LoVo (cell line): Measurements from ENCODE around the gene TVP23C.
"Not testable (repeated sequence)": the region's sequence is repeated elsewhere in the genome, so short reads cannot be mapped to it uniquely, and the experiment has no call there.

Source experiments
- DNase-seq: peaks from one replicate; pipeline ENCODE4 v3.0.0-alpha.2; 2016; ENCODE audit warnings: low spot score

TVP23C gene

DNA sequence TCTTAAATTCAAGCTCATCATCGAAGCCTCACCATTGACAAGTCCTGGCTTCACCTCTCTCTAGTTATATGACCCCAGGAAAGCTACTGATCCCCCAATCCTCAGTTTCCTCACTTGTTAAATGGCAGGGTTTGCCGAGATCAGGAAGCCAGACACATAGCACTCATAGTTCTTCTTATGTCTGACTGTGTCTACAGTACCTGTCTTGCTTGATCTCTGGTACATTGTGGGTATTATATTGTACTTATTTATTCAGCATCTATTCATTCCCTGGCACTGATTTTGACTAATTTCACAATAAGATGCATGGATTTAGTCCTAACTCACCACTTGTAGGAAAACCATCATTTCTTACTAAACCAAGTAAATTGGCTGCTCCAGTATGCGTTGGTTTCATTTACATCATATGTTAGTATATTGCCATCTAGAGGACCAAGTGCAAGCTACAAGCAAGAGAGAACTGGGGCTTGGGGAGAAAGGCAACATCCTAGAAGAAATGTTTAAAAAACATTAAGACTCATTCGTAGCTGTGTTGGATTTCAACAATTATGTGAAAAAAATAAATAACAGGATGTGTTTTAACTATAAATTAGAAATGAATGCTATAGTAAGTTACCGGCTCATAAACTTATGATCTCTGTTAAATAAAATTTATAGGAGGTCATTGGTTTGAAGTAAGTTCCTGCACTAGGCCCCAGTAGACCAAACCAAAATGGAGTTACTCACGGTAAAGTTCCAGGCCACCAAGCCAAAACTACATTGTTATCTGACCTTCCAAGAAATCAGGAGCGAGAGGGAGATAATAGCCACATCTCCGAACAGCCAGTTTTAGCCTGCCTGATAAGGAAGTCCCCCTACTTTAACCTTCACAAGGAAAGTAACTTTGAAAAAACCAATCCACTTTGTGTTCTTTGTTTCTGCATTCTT is 36.7 kb downstream of the TVP23C start:
- peak; percentile 23 for DNase-seq

- not testable (repeated sequence) for DNase-seq
These were observed 38.0 kb downstream of the TVP23C start for GRCh38 chr17:15524990-15525985.

GRCh38 chr17:15516150-15516549 is 47.1 kb downstream of the TVP23C start:
- DNase-seq: no peak

GRCh38 chr17:15514469-15514868 is 48.8 kb downstream of the TVP23C start:
- DNase-seq: no peak

DNA sequence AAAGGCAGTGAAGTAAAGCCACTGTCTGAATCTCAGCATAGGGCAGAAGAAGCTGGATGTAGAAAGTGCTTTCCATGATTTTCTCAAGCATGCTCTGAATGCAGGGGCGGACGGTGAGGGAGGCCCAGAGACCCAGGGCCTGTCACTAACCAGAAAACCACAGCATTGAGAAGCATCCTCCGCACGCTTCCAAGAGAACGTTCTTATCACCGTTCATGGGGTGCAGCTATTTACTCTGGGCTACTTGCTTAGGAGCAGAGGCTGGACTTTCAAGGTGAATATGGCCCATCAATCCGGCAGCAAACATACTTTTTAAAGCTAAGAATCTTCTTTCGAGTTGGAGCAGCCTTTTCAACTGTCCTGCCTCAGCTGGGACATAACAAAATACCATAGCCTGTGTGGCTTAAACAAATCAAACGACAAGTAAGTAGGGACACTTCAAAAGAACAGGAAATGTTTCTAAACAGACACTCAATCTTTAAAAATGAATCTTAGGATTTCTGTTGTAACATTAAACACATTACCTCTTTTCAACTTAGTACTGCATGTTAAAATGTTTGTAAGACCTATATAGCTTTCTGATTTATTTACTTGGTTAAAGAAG is 49.3 kb downstream of the TVP23C start:
- no peak for DNase-seq

DNA sequence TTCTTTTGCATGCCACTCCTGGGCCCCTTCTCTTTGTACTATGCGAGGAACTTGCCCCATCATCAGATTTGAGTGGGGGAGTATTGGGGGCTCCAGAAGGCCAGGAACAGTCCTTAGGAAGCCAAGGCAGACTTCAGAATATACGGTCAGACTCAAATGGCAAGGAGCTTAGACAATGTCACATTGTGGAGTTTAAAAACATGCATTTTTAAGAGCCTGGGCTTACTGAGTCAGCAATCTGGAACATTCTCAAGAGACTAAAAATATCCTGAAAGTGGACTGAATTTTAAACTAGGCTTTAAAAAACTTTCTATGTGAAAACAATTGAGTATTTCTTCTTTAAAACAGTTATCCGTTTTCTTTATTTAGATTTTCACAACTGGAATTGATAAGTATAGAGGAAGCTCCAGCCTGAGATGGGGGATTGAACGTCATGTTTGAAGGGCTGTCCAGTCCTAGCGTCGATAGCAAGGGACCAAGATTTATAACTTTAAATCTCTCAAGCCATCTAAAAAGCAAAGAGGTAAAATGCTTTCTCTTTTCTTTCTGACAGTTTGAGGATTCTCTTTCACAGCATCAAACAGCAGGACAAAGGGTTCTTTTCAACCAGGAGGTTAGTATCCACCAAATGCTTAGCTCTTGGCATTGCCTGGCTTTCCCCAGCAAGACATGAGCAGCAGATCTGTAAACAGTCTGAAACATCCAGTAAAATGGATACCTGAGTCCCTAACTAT is 50.1 kb downstream of the TVP23C start:
- DNase-seq: no peak

- no peak for DNase-seq
These were observed 51.1 kb downstream of the TVP23C start for GRCh38 chr17:15512071-15512709.

DNA sequence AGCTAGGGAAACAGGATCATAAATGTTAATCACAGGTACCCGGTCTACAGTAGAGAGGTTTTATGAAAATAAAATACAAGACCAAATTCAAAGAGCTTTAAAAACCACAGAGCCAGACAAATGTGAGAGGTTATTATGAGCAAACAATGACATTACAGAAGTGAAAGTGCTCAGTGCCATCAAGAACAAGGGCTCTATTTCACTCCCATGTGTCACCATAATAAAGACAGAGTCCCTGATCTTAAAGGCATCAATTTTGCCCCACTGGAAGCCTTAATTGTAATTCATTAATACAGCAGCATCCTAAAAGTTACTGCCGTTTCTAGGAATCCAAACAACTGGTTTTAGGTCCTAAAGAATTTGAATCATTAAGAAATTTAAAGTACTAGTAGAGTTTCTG is 52.1 kb downstream of the TVP23C start:
- no peak for DNase-seq

- DNase-seq: peak; percentile 34
These were observed 52.9 kb downstream of the TVP23C start for GRCh38 chr17:15510361-15510760.

GRCh38 chr17:15509095-15509494 is 54.2 kb downstream of the TVP23C start:
- no peak for DNase-seq

DNA sequence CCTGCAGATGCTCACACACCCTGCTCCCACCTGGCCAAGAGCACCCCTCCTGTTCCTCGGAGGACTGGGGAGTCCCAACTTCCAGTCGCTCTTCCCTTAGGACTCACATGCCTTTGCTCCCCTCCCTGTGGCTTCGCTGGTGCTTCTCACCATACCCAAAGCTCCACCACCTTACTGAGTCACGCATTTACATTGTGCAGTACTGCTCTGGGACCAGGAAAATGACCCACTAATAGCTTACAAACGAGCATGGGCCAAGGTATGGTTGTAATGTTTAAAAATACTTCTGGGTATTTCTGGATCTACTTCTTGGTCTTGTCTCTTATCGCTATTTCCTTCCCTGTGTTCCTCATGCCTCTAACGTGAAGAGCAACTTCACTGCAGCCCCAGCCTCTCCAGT is 54.8 kb downstream of the TVP23C start:
- no peak for DNase-seq

GRCh38 chr17:15507896-15508295 is 55.4 kb downstream of the TVP23C start:
- DNase-seq: no peak

GRCh38 chr17:15507001-15507400 is 56.3 kb downstream of the TVP23C start:
- DNase-seq: no peak

DNA sequence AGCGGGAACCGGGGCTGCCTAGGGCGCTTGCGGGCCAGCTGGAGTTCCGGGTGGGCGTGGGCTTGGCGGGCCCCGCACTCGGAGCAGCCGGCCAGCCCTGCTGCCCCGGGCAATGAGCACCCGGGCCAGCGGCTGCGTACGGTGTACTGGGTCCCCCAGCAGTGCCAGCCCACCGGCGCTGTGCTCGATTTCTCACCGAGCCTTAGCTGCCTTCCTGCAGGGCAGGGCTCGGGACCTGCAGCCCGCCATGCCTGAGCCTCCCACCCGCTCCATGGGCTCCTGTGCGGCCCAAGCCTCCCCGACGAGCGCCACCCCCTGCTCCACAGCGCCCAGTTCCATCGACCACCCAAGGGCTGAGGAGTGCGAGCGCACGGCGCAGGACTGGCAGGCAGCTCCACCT is 57.6 kb downstream of the TVP23C start:
- not testable (repeated sequence) for DNase-seq

GRCh38 chr17:15503731-15504130 is 59.6 kb downstream of the TVP23C start:
- DNase-seq: no peak

DNA sequence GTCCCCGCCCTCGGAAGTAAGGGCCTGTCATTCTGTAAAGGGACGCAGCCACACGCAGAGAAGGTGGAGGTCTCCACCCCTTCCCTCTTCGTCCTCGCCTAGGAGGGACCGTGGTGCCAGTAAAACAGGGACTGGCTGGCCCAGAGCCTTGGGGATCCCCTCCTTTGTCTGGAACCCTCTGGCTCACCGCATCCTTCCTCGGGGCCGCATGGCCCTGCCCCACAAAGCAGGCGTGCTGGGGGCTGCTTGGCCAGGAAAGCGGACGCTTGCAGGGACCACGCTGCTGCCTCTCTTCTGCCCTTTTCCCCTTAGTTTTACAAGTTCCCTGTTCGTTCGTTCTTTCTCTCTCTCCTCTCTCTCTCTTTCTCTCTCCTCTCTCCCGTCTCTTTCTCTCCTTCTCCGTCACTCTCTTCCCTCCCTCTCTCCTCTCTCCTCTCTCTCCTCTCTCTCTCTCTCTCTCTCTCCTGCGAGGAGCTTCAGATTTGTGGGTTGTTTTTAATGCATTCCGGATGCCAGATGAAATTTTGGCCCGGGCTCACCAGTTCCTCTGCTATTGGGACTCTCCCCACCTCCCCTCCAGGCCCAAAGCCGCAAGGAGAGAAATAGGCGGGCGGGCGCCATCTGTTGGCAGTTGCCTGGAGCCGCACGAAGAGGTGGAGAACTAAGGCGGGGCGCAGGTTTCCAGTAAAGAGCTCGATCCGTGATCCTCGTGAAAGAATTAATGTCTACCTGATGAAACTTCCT is 60.7 kb downstream of the TVP23C start:
- DNase-seq: peak; percentile 58

DNA sequence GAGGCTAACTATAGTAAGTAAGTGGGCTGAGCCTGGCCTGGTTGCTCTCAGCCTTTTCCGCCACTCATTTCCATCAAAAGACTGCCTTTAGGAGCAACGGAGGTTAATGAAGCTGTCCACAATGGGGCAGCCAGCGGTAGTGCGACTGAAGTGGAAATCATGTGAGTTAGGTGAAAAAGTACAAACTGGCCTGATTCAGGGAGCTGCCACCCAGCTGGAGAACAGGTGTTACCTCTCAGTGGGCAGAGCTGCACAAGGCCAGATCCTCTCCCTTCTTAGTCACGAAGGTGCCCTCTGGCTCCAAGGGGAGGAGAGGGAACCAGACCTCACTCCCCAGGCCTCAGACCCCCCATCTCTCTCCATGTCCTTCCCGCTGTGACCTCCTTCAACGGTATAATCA is 61.5 kb downstream of the TVP23C start:
- no peak for DNase-seq

DNA sequence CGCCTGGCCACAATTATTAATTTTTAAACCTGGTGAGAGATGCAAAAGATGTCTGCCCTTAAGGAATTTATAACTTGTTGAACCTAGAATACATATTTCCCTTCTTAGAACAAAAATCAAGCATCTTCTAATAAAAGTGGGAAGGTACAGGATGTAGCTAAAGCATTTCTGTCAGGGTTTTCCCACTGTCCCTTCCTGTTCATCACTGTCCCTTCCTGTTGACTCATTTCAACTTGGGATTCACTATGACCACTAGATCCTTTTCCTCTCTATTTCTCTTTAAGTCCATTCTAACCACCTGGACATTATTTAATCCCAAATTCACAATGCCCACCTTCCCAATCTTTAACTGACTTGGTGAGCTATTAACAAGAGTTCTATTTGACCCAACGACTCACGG is 62.0 kb downstream of the TVP23C start:
- DNase-seq: no peak

- DNase-seq: no peak
These were observed 65.2 kb downstream of the TVP23C start for GRCh38 chr17:15498107-15498506.
